SU-DHL-6 (cell line): ENCODE results near the gene GRIK1.

Experiments
- H2AFZ ChIP-seq: fragments of 200-600 bp; sonication (generic); 2 replicates; pipeline ENCODE4 v1.6.1; 2014; ENCODE audit warnings: low read depth, mild to moderate bottlenecking, moderate library complexity, mixed read lengths, antibody characterized with exemption, low read length; ENCODE audit not compliant: severe bottlenecking
- H3F3A ChIP-seq: fragments of 200-600 bp; shearing (Covaris generic); 2 replicates; pipeline ENCODE4 v1.6.0; 2016; ENCODE audit warnings: antibody characterized with exemption, mild to moderate bottlenecking; ENCODE audit not compliant: insufficient read depth
- H3K27ac ChIP-seq: fragments of 200-600 bp; sonication (generic); 2 replicates; pipeline ENCODE4 v1.5.1; 2016; ENCODE audit warnings: low read depth, mild to moderate bottlenecking, low read length, moderate library complexity, mixed read lengths
- H3K27me3 ChIP-seq: fragments of 200-600 bp; sonication (generic), shearing (Covaris generic); 2 replicates; pipeline ENCODE4 v1.6.0; 2014; ENCODE audit warnings: mild to moderate bottlenecking, low read length
- H3K36me3 ChIP-seq: fragments of 200-600 bp; sonication (generic); 2 replicates; pipeline ENCODE4 v1.6.1; 2014; ENCODE audit warnings: mild to moderate bottlenecking, low read length, mixed read lengths
- H3K4me2 ChIP-seq: fragments of 300-600, 200-600 bp; shearing (Covaris generic), sonication (generic); 2 replicates; pipeline ENCODE4 v1.6.0; 2014; ENCODE audit warnings: low read length, low read depth, mild to moderate bottlenecking; ENCODE audit not compliant: poor library complexity, severe bottlenecking
- H3K4me3 ChIP-seq: fragments of 200-600 bp; sonication (generic); 2 replicates; pipeline ENCODE4 v1.5.1; 2014; ENCODE audit warnings: antibody characterized with exemption, low read length, mild to moderate bottlenecking, mixed read lengths; ENCODE audit not compliant: insufficient read depth, poor library complexity, severe bottlenecking
- H3K79me2 ChIP-seq: fragments of 200-600 bp; sonication (generic); 2 replicates; pipeline ENCODE4 v1.6.1; 2014; ENCODE audit warnings: mild to moderate bottlenecking, low read length, moderate library complexity; ENCODE audit not compliant: insufficient read depth
- H3K9ac ChIP-seq: fragments of 200-600 bp; sonication (generic); 2 replicates; pipeline ENCODE4 v1.7.0; 2014; ENCODE audit warnings: mild to moderate bottlenecking, low read length
- H3K9me2 ChIP-seq: fragments of 200-600 bp; sonication (generic); replicated peaks from 2 replicates; pipeline ENCODE4 v1.6.1; 2014; ENCODE audit warnings: low read length; ENCODE audit not compliant: insufficient read depth
- H3K9me3 ChIP-seq: fragments of 200-600 bp; sonication (generic); 2 replicates; pipeline ENCODE4 v1.6.1; 2014; ENCODE audit warnings: low read length, mixed read lengths; ENCODE audit not compliant: insufficient read depth
- H4K20me1 ChIP-seq: fragments of 200-600 bp; sonication (generic); 2 replicates; pipeline ENCODE4 v1.6.1; 2014; ENCODE audit warnings: low read depth, mild to moderate bottlenecking, antibody characterized with exemption, low read length, moderate library complexity, mixed read lengths
- EZH2phosphoT487 ChIP-seq: fragments of 200-600 bp; sonication (generic), shearing (Covaris generic); conservative IDR thresholded peaks from 2 replicates; pipeline ENCODE4 v1.6.1; 2018; ENCODE audit warnings: mild to moderate bottlenecking, antibody characterized with exemption, low read length, moderate library complexity, mixed read lengths
- TF ChIP-seq, protein P1 (sequence below): fragments of 200-600 bp; sonication (generic); IDR thresholded peaks from one replicate; pipeline ENCODE4 v1.5.1; 2017; ENCODE audit warnings: antibody characterized with exemption, mild to moderate bottlenecking, low read length, moderate library complexity; ENCODE audit not compliant: insufficient read depth, poor library complexity, severe bottlenecking

GRIK1 gene

DNA sequence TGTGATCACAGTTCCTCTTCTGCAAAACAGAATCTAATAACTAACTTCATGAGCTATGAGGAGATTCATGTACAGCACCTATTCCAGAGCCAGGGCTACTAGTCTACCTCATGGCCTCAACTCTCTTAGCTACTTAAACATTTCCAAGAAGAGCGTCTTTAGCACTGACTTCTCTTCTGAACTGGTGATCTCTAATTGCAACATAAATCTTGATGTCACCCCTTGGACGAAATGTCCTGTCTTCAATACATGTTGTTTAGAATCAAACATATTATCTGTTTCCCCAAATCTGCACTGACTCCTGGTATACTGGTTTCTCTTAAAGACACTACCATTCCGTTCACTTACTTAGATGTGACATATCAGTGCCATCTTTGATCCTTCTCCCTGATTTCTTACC is 88.2 kb downstream of the GRIK1 start:
- TF ChIP-seq EZH2phosphoT487 = no peak
- Histone ChIP-seq H3K27me3 (no peaks in the 10 kb centered on the region), H3K9ac (no peak overlapping the region), H3K9me2 (no peaks in the 10 kb centered on the region), H3K27ac (no peak overlapping the region), H2AFZ (no peak overlapping the region), H3K36me3 (no peaks in the 10 kb centered on the region), H4K20me1 (no peaks in the 10 kb centered on the region), H3F3A (no peaks in the 10 kb centered on the region), H3K4me2 (no peak overlapping the region), H3K79me2 (no peaks in the 10 kb centered on the region), H3K9me3 (no peaks in the 10 kb centered on the region), H3K4me3 (no peak overlapping the region)

DNA sequence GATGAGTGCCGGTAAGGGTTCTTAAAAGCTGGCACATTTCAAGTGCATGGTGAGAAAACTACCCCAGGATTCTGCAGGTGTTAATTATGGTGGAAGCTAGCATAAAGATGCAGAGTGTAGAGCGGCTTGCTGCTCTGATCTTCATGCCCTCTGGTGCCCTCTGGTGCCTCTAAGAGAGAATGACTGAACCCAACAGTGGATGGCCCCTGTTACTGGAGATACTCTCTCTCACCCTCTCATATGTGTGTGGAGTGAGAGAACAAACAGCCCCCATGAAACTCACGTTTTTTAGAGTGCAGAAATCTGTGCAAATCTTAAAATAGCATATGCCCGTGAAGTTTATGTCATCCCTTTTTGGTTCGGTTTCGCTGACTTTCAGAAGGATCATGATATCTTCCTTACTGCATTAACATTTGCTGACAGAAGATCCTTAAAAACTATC is 90.0 kb downstream of the GRIK1 start:
- TF ChIP-seq, protein P1, sequence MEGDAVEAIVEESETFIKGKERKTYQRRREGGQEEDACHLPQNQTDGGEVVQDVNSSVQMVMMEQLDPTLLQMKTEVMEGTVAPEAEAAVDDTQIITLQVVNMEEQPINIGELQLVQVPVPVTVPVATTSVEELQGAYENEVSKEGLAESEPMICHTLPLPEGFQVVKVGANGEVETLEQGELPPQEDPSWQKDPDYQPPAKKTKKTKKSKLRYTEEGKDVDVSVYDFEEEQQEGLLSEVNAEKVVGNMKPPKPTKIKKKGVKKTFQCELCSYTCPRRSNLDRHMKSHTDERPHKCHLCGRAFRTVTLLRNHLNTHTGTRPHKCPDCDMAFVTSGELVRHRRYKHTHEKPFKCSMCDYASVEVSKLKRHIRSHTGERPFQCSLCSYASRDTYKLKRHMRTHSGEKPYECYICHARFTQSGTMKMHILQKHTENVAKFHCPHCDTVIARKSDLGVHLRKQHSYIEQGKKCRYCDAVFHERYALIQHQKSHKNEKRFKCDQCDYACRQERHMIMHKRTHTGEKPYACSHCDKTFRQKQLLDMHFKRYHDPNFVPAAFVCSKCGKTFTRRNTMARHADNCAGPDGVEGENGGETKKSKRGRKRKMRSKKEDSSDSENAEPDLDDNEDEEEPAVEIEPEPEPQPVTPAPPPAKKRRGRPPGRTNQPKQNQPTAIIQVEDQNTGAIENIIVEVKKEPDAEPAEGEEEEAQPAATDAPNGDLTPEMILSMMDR = peak; percentile 72
- TF ChIP-seq EZH2phosphoT487 = no peak
- no peaks in the 10 kb centered on the region for H3K27me3 ChIP-seq
- no peaks in the 10 kb centered on the region for H3F3A ChIP-seq
- no peak overlapping the region for H3K27ac ChIP-seq
- no peaks in the 10 kb centered on the region for H3K79me2 ChIP-seq
- H2AFZ ChIP-seq = no peak overlapping the region
- no peak overlapping the region for H3K4me3 ChIP-seq
- no peaks in the 10 kb centered on the region for H3K36me3 ChIP-seq
- H3K9me3 ChIP-seq = no peaks in the 10 kb centered on the region
- H3K9me2 ChIP-seq = no peaks in the 10 kb centered on the region
- H3K9ac ChIP-seq = no peak overlapping the region
- H4K20me1 ChIP-seq = no peaks in the 10 kb centered on the region
- no peak overlapping the region for H3K4me2 ChIP-seq

DNA sequence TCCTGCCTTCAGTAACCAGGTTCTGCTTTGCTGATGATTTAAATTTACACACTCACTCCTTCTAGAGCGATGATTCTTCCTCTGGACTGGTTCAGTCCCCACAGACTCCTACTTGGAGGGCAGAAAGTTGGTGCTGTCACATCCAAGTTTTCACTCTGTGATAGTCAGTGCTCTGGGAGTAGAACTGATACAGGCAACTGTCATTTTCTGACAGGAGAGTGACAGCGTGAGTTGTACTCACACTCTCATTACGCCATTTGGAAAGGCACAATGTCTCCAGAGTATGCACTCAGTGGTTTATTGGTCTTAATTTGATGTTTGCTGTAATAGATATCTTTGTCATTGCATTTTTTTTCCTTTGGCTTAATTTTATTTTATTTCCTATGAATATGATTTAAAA is 96.0 kb downstream of the GRIK1 start:
- H3F3A ChIP-seq = no peaks in the 10 kb centered on the region
- no peaks in the 10 kb centered on the region for H3K79me2 ChIP-seq
- H3K36me3 ChIP-seq = no peaks in the 10 kb centered on the region

DNA sequence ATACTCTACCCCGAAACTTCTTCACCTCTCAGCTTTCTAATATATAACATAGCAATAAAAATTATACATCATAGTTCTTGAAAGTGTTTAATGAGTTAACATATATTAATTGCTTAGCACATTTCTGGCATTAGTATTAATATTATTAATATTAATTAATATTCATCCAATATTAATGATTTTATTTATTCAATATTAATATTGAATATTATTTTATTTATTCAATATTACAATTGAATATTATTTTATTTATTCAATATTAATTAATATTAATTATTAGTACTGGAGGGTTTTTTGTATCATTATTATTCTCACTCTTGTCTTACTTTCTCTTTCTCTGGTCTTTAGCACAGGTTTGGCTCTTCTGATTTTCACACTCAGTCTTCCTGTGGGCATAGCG is 105.2 kb downstream of the GRIK1 start:
- H3K79me2 ChIP-seq = no peaks in the 10 kb centered on the region
- no peak overlapping the region for H3K9ac ChIP-seq
- H3K27me3 ChIP-seq = no peaks in the 10 kb centered on the region
- no peaks in the 10 kb centered on the region for H3K9me3 ChIP-seq
- H3K27ac ChIP-seq = no peak overlapping the region
- H3F3A ChIP-seq = no peaks in the 10 kb centered on the region
- H2AFZ ChIP-seq = no peak overlapping the region
- H3K9me2 ChIP-seq = no peaks in the 10 kb centered on the region
- no peak overlapping the region for H3K4me2 ChIP-seq
- no peaks in the 10 kb centered on the region for H4K20me1 ChIP-seq
- no peaks in the 10 kb centered on the region for H3K36me3 ChIP-seq
- no peak for TF ChIP-seq EZH2phosphoT487
- TF ChIP-seq, protein P1 = no peak
- H3K4me3 ChIP-seq = no peak overlapping the region

More for the DNA sequence above, 96.0 kb downstream of the GRIK1 start:
- Histone ChIP-seq H3K4me2 (no peak overlapping the region), H3K9me2 (no peaks in the 10 kb centered on the region), H3K9me3 (no peaks in the 10 kb centered on the region), H2AFZ (no peak overlapping the region), H3K27me3 (no peaks in the 10 kb centered on the region), H3K9ac (no peak overlapping the region), H3K27ac (no peak overlapping the region), H3K4me3 (no peak overlapping the region), H4K20me1 (no peaks in the 10 kb centered on the region)
- TF ChIP-seq EZH2phosphoT487 = no peak
- TF ChIP-seq, protein P1 = no peak
